T47D (cell line): ENCODE results near the gene ADCY2.
A peak's percentile ranks its signal among the peaks of the same experiment; 100 is the strongest.

Experiments used
- DNase-seq, 2 experiments: peaks; one replicate each; pipeline versions ENCODE4 v3.0.0 to v3.0.0-alpha.2; 2011 to 2012; ENCODE audit warnings: low read depth in 1 of 2, low spot score in 1 of 2
- JUND ChIP-seq: IDR thresholded peaks from 2 replicates; pipeline ENCODE4 v1.6.1; 2012; ENCODE audit warnings: low read depth
- in situ Hi-C: cut with HindIII; loops from 2 replicates; pipeline ENCODE4 v1.10.0; 2016; ENCODE audit warnings: low sequenced_read_pairs, low pct_unique_long_range_greater_than_20kb

The ADCY2 gene

DNA sequence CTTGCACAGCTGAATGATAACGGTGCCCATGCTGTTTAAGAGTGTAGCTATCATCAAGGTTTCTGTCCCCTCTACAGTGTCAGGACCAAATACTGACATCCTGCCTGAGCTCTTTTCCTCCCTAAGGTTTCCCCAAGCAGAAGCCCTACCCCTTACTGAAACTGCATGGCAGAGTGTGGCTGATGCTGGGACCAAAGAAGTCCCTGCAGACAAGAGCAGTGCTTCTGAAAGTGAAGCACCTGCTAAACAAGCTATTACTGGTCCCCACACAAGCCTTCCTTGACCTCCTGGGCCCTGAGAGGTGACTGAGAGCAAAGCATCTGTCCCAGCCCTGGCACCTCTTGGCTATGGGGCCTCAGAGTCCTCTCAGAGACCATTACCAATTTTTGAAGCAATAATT lies 398.9 kb downstream of the ADCY2 start:
- DNase-seq, result no peak
- no peak for TF ChIP-seq JUND
- in situ Hi-C loops, result no loop called here

- TF ChIP-seq JUND, result no peak
- in situ Hi-C loops, result no loop called here
- no peak for DNase-seq
These were observed 399.4 kb downstream of the ADCY2 start for GRCh38 chr5:7795306-7795705.

GRCh38 chr5:7801891-7802614 lies 406.1 kb downstream of the ADCY2 start:
- DNase-seq, result no peak
- in situ Hi-C loops, result no loop called here
- no peak for TF ChIP-seq JUND

- no peak for DNase-seq
- in situ Hi-C loops, result no loop called here
- no peak for TF ChIP-seq JUND
These were observed 406.9 kb downstream of the ADCY2 start for GRCh38 chr5:7802855-7803254.

DNA sequence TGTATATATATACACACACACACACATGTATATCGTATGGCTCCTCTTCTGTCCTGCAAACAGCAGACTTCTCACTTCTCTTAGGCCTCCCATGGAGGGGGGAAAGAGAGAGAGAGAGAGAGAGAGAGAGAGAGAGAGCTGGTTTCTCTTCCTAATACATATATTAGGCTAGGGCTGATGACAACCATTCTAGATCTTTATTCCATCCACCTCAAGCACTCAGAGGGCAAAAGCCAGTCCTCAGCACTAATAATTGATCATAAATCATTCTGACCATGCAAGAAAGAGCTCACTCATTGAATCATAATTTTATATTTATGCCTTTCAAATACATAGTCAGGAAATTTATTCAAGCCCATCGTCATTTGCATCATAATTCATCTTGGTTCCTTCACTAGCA lies 408.0 kb downstream of the ADCY2 start:
- DNase-seq, result no peak
- in situ Hi-C loops, result no loop called here
- TF ChIP-seq JUND, result no peak

GRCh38 chr5:7805379-7805778 lies 409.4 kb downstream of the ADCY2 start:
- TF ChIP-seq JUND, result no peak
- DNase-seq, result peak in 1 of 2 experiments; percentile 24
- in situ Hi-C loops, result no loop called here

DNA sequence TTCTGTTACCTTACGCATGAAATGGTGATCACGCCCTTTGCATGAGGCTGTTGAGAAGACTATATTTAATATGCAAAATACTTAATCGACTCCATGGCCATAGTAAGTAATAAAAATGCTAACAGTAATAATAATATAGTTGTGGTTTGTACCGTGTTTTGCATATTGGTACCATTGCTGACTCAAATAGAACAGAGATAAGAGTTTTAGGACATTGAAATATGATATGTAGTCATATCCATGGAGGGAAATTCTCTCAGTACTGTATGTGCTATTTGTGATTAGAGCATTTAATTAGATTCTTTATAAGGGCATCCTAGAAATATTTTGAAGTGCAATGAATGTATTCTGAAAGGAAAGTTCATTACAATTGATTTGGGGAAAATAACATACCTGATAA lies 413.1 kb downstream of the ADCY2 start:
- in situ Hi-C loops, result no loop called here
- no peak for TF ChIP-seq JUND
- DNase-seq, result no peak

GRCh38 chr5:7811715-7812114 lies 415.8 kb downstream of the ADCY2 start:
- TF ChIP-seq JUND, result no peak
- no peak for DNase-seq
- in situ Hi-C loops, result no loop called here

DNA sequence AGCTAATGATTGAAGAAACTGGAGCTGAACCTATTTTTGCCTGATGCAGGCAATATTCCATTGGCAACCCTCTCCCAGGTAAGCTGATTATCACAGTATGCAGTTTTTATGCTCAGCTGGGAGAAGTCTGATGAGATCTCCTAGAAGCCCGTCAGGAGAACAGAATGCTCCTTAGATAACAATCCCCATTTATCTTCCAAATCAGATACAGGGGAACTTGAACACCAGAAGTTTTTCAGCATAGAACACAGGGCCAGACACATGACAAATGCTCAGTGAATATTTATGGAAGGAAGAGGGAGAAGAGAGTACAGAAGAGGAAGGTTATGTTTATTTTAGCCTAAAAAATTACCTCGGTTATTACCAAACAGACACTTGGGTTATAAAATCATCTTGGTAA lies 417.1 kb downstream of the ADCY2 start:
- no peak for DNase-seq
- in situ Hi-C loops, result no loop called here
- TF ChIP-seq JUND, result no peak

DNA sequence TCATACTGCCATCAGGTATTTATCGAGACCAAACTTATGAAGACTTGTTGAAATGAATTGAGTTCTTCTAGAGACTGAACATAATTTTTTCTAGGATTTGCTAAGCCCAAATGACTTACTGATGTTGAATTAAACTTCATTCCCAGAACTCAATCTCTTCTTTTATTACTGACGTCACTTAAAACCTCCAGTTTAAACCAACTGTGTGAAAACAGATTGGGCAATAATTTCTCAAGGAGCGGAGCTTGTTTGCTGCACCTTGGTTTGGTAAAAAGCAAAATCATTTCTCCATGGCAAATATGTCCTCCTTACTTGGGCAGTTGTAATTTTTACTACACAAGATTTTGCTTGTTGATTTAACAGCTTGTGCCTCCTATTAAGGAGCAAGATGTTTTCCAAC lies 417.6 kb downstream of the ADCY2 start:
- no peak for DNase-seq
- in situ Hi-C loops, result no loop called here
- no peak for TF ChIP-seq JUND

DNA sequence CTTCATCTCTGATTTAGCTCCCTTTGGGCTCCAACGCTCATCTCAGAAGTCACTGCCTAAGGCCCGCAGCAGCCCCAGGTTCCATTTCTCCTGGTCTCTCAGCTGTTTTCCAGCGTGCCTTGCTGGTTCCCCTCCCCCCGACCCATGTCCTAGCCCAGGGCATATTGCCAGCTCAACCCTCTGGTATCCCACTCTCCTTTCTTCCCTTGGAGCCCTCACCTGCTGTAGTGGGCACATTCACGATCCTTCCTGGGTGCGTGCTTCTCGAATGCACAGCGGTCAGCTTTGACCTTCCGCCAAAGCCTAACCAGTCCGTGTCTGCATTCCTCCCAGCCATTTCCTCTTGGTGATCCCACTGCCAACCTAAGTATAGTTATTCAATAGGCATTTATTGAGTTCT lies 418.9 kb downstream of the ADCY2 start:
- in situ Hi-C loops, result no loop called here
- DNase-seq, result no peak

GRCh38 chr5:7815892-7816534 lies 420.1 kb downstream of the ADCY2 start:
- DNase-seq, result peak; percentile 41 to 86
- TF ChIP-seq JUND, result no peak
- in situ Hi-C loops, result no loop called here

More for the DNA sequence above, 418.9 kb downstream of the ADCY2 start:
- no peak for TF ChIP-seq JUND

- in situ Hi-C loops, result no loop called here
- no peak for TF ChIP-seq JUND
- no peak for DNase-seq
These were observed 420.6 kb downstream of the ADCY2 start for GRCh38 chr5:7816535-7816901.

- no peak for TF ChIP-seq JUND
- DNase-seq, result no peak
- in situ Hi-C loops, result no loop called here
These were observed 426.5 kb downstream of the ADCY2 start for GRCh38 chr5:7822449-7822848.
